GM23338 (cell line): Measurements from ENCODE around the gene RND3.

Experiments used
- CREB1 ChIP-seq: fragments of 250-450 bp; sonication (Bioruptor Pico); IDR thresholded peaks from 2 replicates; pipeline ENCODE4 v1.5.0; 2020; ENCODE audit warnings: low read depth, mild to moderate bottlenecking, moderate library complexity
- CTCF ChIP-seq, 2 experiments: fragments of 200-600 bp in 1 of 2; sonication (generic) in 1 of 2; conservative IDR thresholded peaks; 2 replicates each; pipeline versions ENCODE4 v1.5.1 to v1.6.1; 2016 to 2017; ENCODE audit warnings: antibody characterized with exemption in 2 of 2, low read depth in 2 of 2, mild to moderate bottlenecking in 2 of 2, moderate library complexity in 1 of 2
- ETS1 ChIP-seq: IDR thresholded peaks from 2 replicates; pipeline ENCODE4 v1.6.1; 2016; ENCODE audit warnings: antibody characterized with exemption
- EZH2 ChIP-seq: fragments of 200-600 bp; sonication (generic); IDR thresholded peaks from one replicate; pipeline ENCODE4 v1.8.0; 2017; ENCODE audit warnings: antibody characterized with exemption, mild to moderate bottlenecking, low read depth; ENCODE audit not compliant: unreplicated experiment
- EZH2phosphoT487 ChIP-seq: fragments of 200-600 bp; sonication (generic); IDR thresholded peaks from one replicate; pipeline ENCODE4 v1.8.1; 2018; ENCODE audit warnings: antibody characterized with exemption; ENCODE audit not compliant: unreplicated experiment
- JUNB ChIP-seq: IDR thresholded peaks from one replicate; pipeline ENCODE4 v1.6.1; 2016; ENCODE audit warnings: antibody characterized with exemption; ENCODE audit not compliant: unreplicated experiment
- NANOG ChIP-seq: IDR thresholded peaks from 2 replicates; pipeline ENCODE4 v1.6.1; 2016; ENCODE audit warnings: antibody characterized with exemption, borderline replicate concordance
- POLR2AphosphoS5 ChIP-seq: IDR thresholded peaks from 2 replicates; pipeline ENCODE4 v1.6.1; 2016; ENCODE audit warnings: antibody characterized with exemption, low read depth
- REST ChIP-seq: IDR thresholded peaks from one replicate; pipeline ENCODE4 v1.6.1; 2018; ENCODE audit warnings: antibody characterized with exemption; ENCODE audit not compliant: unreplicated experiment
- STAT1 ChIP-seq: IDR thresholded peaks from one replicate; pipeline ENCODE4 v1.6.1; 2016; ENCODE audit warnings: antibody characterized with exemption; ENCODE audit not compliant: unreplicated experiment
- ZNF114 ChIP-seq: fragments of 250-450 bp; sonication (Bioruptor Pico); IDR thresholded peaks from 2 replicates; pipeline ENCODE4 v1.5.0; 2020; ENCODE audit warnings: mild to moderate bottlenecking, moderate library complexity
- ZNF331 ChIP-seq: fragments of 250-450 bp; sonication (Bioruptor Pico); IDR thresholded peaks from 2 replicates; pipeline ENCODE4 v1.5.0; 2020; ENCODE audit warnings: low read depth, mild to moderate bottlenecking, moderate library complexity
- ZNF462 ChIP-seq: fragments of 250-450 bp; sonication (Bioruptor Pico); IDR thresholded peaks from 2 replicates; pipeline ENCODE4 v1.5.0; 2020; ENCODE audit warnings: mild to moderate bottlenecking, moderate library complexity

- no peak for TF ChIP-seq POLR2AphosphoS5
- TF ChIP-seq CTCF (conservative IDR thresholded peaks at IDR 0.05; ENCODE audit: low read depth in 2 of 2): no peak
- no peak for TF ChIP-seq REST
- TF ChIP-seq EZH2phosphoT487: no peak
- no peak for TF ChIP-seq ETS1
- no peak for TF ChIP-seq STAT1
- TF ChIP-seq ZNF331 (CRISPR knock-in tag): no peak
- no peak for TF ChIP-seq EZH2
- no peak for TF ChIP-seq NANOG
- no peak for TF ChIP-seq CREB1 (CRISPR knock-in tag)
- TF ChIP-seq ZNF114 (CRISPR knock-in tag): no peak
- no peak for TF ChIP-seq JUNB
- no peak for TF ChIP-seq ZNF462 (CRISPR knock-in tag)
Measured at GRCh38 chr2:150495001-150495400, 7.5 kb upstream of the RND3 start.
